Suprapubic skin (tissue), 4 donors: Measurements from ENCODE around the gene CAAP1. TPM values are rescaled to one million over a fixed set of nuclear protein-coding genes. Genes with fewer than 3 reads are reported as not detected.
"Not testable (repeated sequence)": the region's sequence is repeated elsewhere in the genome, so short reads cannot be mapped to it uniquely, and the experiment has no call there.

Experiments used
- DNase-seq, 2 donors: peaks; one replicate each; pipeline ENCODE4 v3.0.0-alpha.2; 2019; ENCODE audit warnings: low spot score in 2 of 2
- H3K27ac ChIP-seq: fragments of 200-600 bp; sonication (generic); one replicate; pipeline ENCODE4 v1.5.1; 2019
- H3K27me3 ChIP-seq: fragments of 200-600 bp; sonication (generic); one replicate; pipeline ENCODE4 v1.5.1; 2019
- H3K36me3 ChIP-seq: fragments of 200-600 bp; sonication (generic); one replicate; pipeline ENCODE4 v1.5.1; 2019
- H3K4me1 ChIP-seq: fragments of 200-600 bp; sonication (generic); one replicate; pipeline ENCODE4 v1.5.1; 2019
- H3K4me3 ChIP-seq: fragments of 200-600 bp; sonication (generic); one replicate; pipeline ENCODE4 v1.5.1; 2019; ENCODE audit warnings: mild to moderate bottlenecking
- H3K9me3 ChIP-seq: fragments of 200-600 bp; sonication (generic); one replicate; pipeline ENCODE4 v1.5.1; 2019
- CTCF ChIP-seq, 2 donors: fragments of 200-600 bp in 1 of 2; fragments of 450-650 bp in 1 of 2; sonication (generic) in 1 of 2; IDR thresholded peaks; one replicate each; pipeline ENCODE4 v1.5.1; 2016 to 2019; ENCODE audit warnings: antibody characterized with exemption in 2 of 2, mild to moderate bottlenecking in 1 of 2, moderate library complexity in 1 of 2
- EP300 ChIP-seq: sonication (generic); formaldehyde crosslinking; IDR thresholded peaks from one replicate; pipeline ENCODE4 v1.6.1; 2017; ENCODE audit warnings: antibody characterized with exemption
- POLR2A ChIP-seq, 2 donors: fragments of 450-650 bp; IDR thresholded peaks; one replicate each; pipeline ENCODE4 v1.6.1; 2017; ENCODE audit warnings: antibody characterized with exemption in 2 of 2, mild to moderate bottlenecking in 2 of 2, moderate library complexity in 2 of 2
- POLR2AphosphoS5 ChIP-seq, 3 donors: sonication (generic); formaldehyde crosslinking; IDR thresholded peaks; one replicate each; pipeline ENCODE4 v1.6.1; 2017; ENCODE audit warnings: antibody characterized with exemption in 3 of 3
- WGBS: methylation state at CpG from one replicate; pipeline ENCODE4 v1.1.5; 2018; 5-methylcytosine and 5-hydroxymethylcytosine counted together
- total RNA-seq, 4 donors: library from RNA; depleted of rRNA; stranded (reverse); fragments of >200 nt; gene quantifications; one replicate each; pipeline ENCODE4 v1.1.0, GENCODE V29; 2016

Gene CAAP1
- total RNA-seq, 4 donors from 2014 or later = 17.8 to 22.2 (median 20.9) TPM

DNA sequence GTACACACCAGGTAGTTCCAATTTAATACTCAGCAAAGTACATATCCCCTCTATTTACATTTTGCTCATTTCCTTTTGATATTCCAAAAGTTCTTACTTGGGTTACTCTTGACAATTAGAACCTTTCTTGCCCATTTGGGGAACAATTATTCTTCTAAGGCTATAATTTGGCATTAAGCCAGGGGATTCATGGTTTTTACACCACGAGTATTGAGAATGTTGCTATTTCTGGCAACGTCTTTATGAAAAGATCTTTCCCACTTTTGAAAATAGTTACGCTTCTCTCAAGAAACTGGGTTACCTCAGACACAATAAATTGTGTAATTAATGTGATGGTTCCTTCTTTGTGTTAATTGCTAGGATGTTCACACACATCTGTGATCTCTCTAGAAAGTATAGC is 11.5 kb upstream of the CAAP1 start:
- Histone ChIP-seq H3K27ac (no peak overlapping the region), H3K36me3 (peaks cover 38% of the 10 kb centered on the region), H3K4me3 (no peak overlapping the region), H3K9me3 (no peaks in the 10 kb centered on the region), H3K4me1 (no peaks in the 10 kb centered on the region), H3K27me3 (no peaks in the 10 kb centered on the region)
- WGBS = 65% methylated on average over 3 of the region's 3 CpGs
- TF ChIP-seq EP300 = no peak
- TF ChIP-seq CTCF (IDR thresholded peaks at IDR 0.05) = no peak
- TF ChIP-seq POLR2AphosphoS5 (IDR thresholded peaks at IDR 0.05) = no peak
- no peak for TF ChIP-seq POLR2A (IDR thresholded peaks at IDR 0.05)
- no peak for DNase-seq

DNA sequence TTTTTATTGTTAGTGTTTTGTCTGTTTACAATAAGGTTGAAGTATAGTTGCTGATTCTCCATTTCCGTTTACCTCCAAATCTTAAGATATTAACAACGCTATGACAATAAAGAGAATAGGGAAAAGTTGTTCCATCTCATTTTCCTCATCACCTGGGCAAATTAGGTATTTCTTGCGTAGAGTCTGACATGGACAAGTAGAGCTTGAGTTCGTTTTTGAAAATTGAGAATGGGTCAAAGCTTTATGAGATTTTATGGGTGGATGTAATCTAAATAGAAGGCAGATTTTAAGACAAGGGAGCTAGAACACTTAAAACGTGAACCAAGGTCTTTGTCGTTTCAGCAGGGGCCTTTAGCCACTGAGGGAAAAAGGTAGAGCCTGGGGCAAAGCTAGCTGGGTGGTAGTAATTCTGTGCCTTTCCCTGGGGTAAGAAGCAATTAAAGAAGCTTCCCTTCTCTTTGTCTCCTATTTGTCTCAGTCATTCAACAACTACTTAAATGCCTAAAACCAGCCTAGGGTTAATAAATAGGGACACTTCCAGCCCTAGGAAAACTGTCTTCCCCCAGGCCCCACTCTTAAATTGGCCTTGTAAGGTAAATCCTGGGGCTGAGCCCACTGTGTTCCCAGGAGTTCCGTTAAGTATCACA is 551 bp upstream of the CAAP1 start:
- Histone ChIP-seq H3K4me3 (peak overlapping the region; percentile 94), H3K4me1 (peaks cover 24% of the 10 kb centered on the region), H3K27ac (peak overlapping the region; percentile 98), H3K36me3 (no peaks in the 10 kb centered on the region), H3K27me3 (no peaks in the 10 kb centered on the region), H3K9me3 (no peaks in the 10 kb centered on the region)
- no peak for TF ChIP-seq POLR2AphosphoS5 (IDR thresholded peaks at IDR 0.05)
- TF ChIP-seq EP300 = no peak
- TF ChIP-seq CTCF (IDR thresholded peaks at IDR 0.05) = no peak
- TF ChIP-seq POLR2A (IDR thresholded peaks at IDR 0.05) = no peak
- WGBS = 28% methylated on average over 7 of the region's 7 CpGs
- no peak for DNase-seq

DNA sequence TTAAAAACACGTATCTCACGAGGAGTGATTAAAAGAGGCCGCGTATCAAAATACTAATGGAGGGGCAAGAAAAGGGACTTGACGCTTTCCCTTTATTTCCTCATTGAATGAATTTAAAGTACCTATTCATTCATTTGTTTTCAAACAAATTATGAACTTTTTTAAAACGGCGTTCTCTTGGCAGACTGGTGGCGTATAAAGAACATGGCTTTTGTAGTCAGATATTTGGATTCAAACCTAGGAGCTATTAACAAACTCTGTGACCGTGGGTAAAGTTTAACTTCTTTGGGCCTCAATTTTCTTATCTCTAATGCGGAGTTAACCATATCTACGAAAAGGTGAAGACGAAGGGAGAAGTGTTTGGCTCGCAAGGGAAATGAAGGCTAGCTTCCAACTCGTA is 876 bp downstream of the CAAP1 start:
- DNase-seq = no peak
- peak overlapping the region; percentile 94 for H3K4me3 ChIP-seq
- peak overlapping the region; percentile 98 for H3K27ac ChIP-seq
- H3K4me1 ChIP-seq = peaks cover 24% of the 10 kb centered on the region
- no peaks in the 10 kb centered on the region for H3K36me3 ChIP-seq
- H3K27me3 ChIP-seq = no peaks in the 10 kb centered on the region
- H3K9me3 ChIP-seq = no peaks in the 10 kb centered on the region
- WGBS = under 1% methylated on average over 14 of the region's 14 CpGs
- TF ChIP-seq POLR2AphosphoS5 (IDR thresholded peaks at IDR 0.05) (no peak), POLR2A (IDR thresholded peaks at IDR 0.05) (no peak)

DNA sequence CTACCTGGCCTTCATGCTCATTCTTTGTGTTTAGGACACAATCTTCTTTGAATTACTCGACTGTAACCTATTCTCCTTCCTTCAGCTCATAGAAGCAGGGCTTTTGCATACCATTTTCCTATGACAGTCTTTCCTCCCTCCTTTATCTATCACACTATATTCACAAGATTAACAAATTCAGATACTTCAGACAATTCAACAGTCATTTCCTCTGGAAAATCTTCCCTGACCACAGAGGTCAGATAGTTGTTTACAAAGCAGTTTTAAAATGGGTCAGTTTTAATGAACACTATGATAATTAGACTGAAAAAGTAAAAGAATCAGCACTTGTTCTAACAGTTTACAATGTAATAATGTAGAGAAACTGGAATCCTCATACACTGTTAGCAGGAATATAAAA is 4.3 kb downstream of the CAAP1 start:
- Histone ChIP-seq H3K4me1 (peaks cover 22% of the 10 kb centered on the region), H3K27ac (no peak overlapping the region), H3K36me3 (peaks cover 4% of the 10 kb centered on the region), H3K27me3 (no peaks in the 10 kb centered on the region), H3K4me3 (no peak overlapping the region), H3K9me3 (no peaks in the 10 kb centered on the region)
- 78% methylated on average over 1 of the region's 1 CpG for WGBS
- DNase-seq = no peak
- TF ChIP-seq CTCF (IDR thresholded peaks at IDR 0.05) = no peak
- TF ChIP-seq EP300 = no peak
- no peak for TF ChIP-seq POLR2A (IDR thresholded peaks at IDR 0.05)

GRCh38 chr9:26882154-26882553 is 10.4 kb downstream of the CAAP1 start:
- 89% methylated on average over 2 of the region's 3 CpGs for WGBS
- peaks cover 4% of the 10 kb centered on the region for H3K9me3 ChIP-seq
- peaks cover 40% of the 10 kb centered on the region for H3K36me3 ChIP-seq
- H3K4me1 ChIP-seq = no peaks in the 10 kb centered on the region
- no peaks in the 10 kb centered on the region for H3K27me3 ChIP-seq
- no peak overlapping the region for H3K27ac ChIP-seq
- TF ChIP-seq EP300 (no peak), POLR2AphosphoS5 (IDR thresholded peaks at IDR 0.05) (no peak), POLR2A (IDR thresholded peaks at IDR 0.05) (no peak), CTCF (IDR thresholded peaks at IDR 0.05) (no peak)
- H3K4me3 ChIP-seq = no peak overlapping the region
- DNase-seq = no peak

DNA sequence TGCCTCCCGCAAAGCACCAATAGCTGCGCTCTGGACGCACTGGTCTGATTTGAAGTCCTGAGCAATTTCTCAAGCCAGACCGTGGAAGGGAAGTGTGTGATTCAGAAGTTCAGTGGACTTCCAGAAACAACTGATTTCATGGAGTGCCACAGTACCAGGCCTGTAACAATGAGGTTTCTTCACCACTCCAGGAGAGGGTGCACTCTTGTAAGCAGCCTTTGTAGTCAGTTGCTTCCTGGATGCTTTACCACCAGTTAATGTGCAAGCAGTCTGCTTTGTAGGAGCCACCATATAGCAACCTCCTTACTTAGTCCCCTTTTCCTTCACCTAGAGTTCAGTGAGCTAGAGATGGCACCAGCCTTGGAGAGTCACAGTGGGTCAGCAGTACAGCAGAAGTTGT is 12.3 kb downstream of the CAAP1 start:
- Histone ChIP-seq H3K36me3 (peaks cover 40% of the 10 kb centered on the region), H3K27ac (no peak overlapping the region)

DNA sequence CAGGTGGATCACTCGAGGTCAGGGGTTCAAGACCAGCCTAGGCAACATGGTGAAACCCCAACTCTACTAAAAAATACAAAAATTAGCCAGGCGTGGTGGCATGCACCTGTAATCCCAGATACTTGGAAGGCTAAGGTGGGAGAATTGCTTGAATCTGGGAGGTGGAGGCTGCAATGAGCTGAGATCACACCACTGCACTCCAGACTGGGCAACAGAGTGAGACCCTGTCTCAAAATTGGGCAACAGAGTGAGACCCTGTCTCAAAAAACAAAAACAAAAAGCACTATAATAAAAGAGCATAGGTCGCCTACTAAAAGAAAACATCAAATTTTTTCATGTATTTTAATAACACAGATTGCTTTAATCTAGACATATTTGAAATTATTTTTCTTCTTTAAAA is 17.4 kb downstream of the CAAP1 start:
- H3K4me3 ChIP-seq, DNase-seq, H3K27ac ChIP-seq, H3K27me3 ChIP-seq, H3K4me1 ChIP-seq, H3K9me3 ChIP-seq: not testable (repeated sequence)
- 98% methylated on average over 3 of the region's 3 CpGs for WGBS
- peaks cover 17% of the 10 kb centered on the region for H3K36me3 ChIP-seq

More for the DNA sequence above, 12.3 kb downstream of the CAAP1 start:
- Histone ChIP-seq H3K4me1 (no peaks in the 10 kb centered on the region), H3K4me3 (no peak overlapping the region), H3K9me3 (peaks cover 4% of the 10 kb centered on the region), H3K27me3 (no peaks in the 10 kb centered on the region)
- DNase-seq = no peak
- 98% methylated on average over 4 of the region's 4 CpGs for WGBS
- TF ChIP-seq EP300 (no peak), POLR2A (IDR thresholded peaks at IDR 0.05) (no peak), POLR2AphosphoS5 (IDR thresholded peaks at IDR 0.05) (no peak), CTCF (IDR thresholded peaks at IDR 0.05) (no peak)
